Endodermal cell (in vitro differentiated cells): ENCODE results near the gene DUXA. TPM values are rescaled to one million over a fixed set of nuclear protein-coding genes. Genes with fewer than 3 reads are reported as not detected.

Experiments
- DNase-seq: peaks from one replicate; pipeline ENCODE4 v3.0.0-alpha.2; 2017
- H3K27ac ChIP-seq: 2 replicates; pipeline ENCODE4 v1.5.1; 2013; ENCODE audit warnings: mild to moderate bottlenecking, low read depth, low read length, moderate library complexity
- H3K27me3 ChIP-seq: 2 replicates; pipeline ENCODE4 v1.6.1; 2013; ENCODE audit warnings: mild to moderate bottlenecking, low read length, moderate library complexity; ENCODE audit not compliant: insufficient read depth, control insufficient read depth, poor library complexity, severe bottlenecking
- H3K36me3 ChIP-seq: 2 replicates; pipeline ENCODE4 v1.7.0; 2013; ENCODE audit warnings: mild to moderate bottlenecking, low read length, moderate library complexity; ENCODE audit not compliant: control insufficient read depth, insufficient read depth
- H3K4me1 ChIP-seq: one replicate; pipeline ENCODE4 v1.7.0; 2013; ENCODE audit warnings: low read length; ENCODE audit not compliant: control insufficient read depth, insufficient read depth
- H3K4me3 ChIP-seq: 2 replicates; pipeline ENCODE4 v1.5.1; 2013; ENCODE audit warnings: mild to moderate bottlenecking, low read length, moderate library complexity
- H3K9ac ChIP-seq: 2 replicates; pipeline ENCODE4 v1.6.1; 2013; ENCODE audit warnings: mild to moderate bottlenecking, low read length, moderate library complexity; ENCODE audit not compliant: poor library complexity, severe bottlenecking; ENCODE audit errors: extremely low read depth
- H3K9me3 ChIP-seq: 2 replicates; pipeline ENCODE4 v1.6.1; 2013; ENCODE audit warnings: mild to moderate bottlenecking, low read length, moderate library complexity; ENCODE audit not compliant: control insufficient read depth
- H3K27ac Mint-ChIP-seq: 2 replicates; pipeline ENCODE4 v1.8.0; 2020; ENCODE audit warnings: mixed read lengths
- H3K27me3 Mint-ChIP-seq: 2 replicates; pipeline ENCODE4 v1.8.0; 2021; ENCODE audit warnings: mild to moderate bottlenecking, mixed read lengths; ENCODE audit not compliant: insufficient read depth
- H3K36me3 Mint-ChIP-seq: 2 replicates; pipeline ENCODE4 v1.8.0; 2020; ENCODE audit warnings: low read depth, mixed read lengths
- H3K4me1 Mint-ChIP-seq: 2 replicates; pipeline ENCODE4 v1.8.0; 2020; ENCODE audit warnings: mixed read lengths
- H3K4me3 Mint-ChIP-seq: 2 replicates; pipeline ENCODE4 v1.8.0; 2020; ENCODE audit warnings: mild to moderate bottlenecking, moderate library complexity, mixed read lengths
- H3K9me3 Mint-ChIP-seq: 2 replicates; pipeline ENCODE4 v1.8.0; 2020; ENCODE audit warnings: mild to moderate bottlenecking, mixed read lengths
- WGBS, 2 experiments: methylation state at CpG; one replicate each; pipeline versions ENCODE4 v1.1.5 to v1.1.7; 2013; ENCODE audit warnings: missing lambda C conversion rate in 2 of 2, mixed read lengths in 1 of 2; ENCODE audit not compliant: insufficient coverage in 1 of 2, insufficient read length in 1 of 2; 5-methylcytosine and 5-hydroxymethylcytosine counted together
- total RNA-seq, 2 donors: library from RNA; stranded (reverse); fragmentation: NEBNext Ultra II Directional in 1 of 2; extraction: Animal tissue kit (Norgen Biotek cat#: 25700) in 1 of 2; gene quantifications; 2 replicates in 1 of 2; 3 replicates in 1 of 2; pipeline ENCODE4 v1.2.1, GENCODE V29; 2021
- TF ChIP-seq, protein P1 (sequence below): fragments of 200-600 bp; sonication (generic); conservative IDR thresholded peaks from 2 replicates; pipeline ENCODE4 v1.5.0; 2021; ENCODE audit warnings: antibody characterized with exemption, mild to moderate bottlenecking

Gene DUXA
- total RNA-seq, 2 donors from 2014 or later: not detected

DNA sequence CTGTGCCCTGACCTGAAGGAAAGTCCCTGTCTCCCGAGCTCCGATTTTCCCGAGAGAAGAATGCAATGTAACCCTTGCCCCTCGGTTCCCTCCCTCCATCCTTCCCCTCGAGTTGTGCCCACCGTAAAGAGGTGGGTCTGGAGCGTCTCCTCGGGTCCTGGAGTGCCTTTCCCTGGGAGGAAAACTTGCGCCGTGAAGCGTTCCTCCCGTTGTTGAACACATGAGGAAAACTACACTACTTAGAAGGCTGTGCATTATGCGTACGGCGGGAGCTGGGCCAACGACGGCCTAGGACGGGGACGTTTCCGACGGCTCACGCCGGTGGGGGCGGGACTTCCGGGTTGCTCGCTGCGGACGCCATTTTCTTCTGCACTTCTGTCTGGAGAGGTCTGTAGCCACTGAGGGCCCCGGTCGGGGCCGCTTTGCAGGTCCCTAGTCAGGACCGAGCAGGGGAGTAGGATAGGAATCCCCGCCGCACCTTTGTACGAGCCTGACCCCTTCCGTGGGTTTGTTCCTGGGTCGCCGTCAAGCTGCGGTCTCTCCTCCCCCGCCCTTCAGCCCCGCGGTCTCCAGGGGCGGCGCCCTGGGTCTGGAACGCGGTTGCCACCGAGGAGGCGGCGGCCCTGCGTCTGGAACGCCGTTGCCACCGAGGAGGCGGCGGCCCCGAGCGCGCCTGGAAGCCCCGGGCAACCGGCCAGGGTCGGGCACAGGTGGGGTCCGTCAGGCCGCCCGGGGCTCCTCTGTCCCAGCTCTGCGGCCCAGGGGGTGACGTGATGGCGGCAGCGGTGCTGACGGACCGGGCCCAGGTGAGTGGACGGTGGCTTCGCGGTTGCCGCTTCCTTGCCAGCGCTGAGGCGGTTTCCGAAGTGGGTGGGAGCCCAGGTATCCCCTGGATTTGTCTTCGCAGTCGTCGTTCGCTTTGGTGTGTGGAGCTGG is 24.1 kb upstream of the DUXA start, which contains the start of gene ZNF264:
ZNF264 (plus strand) TSS at position 360 of the 936 bp plus-strand sequence; CDS start at position 774, 414 bp downstream.
- H3K27me3 ChIP-seq: peaks cover 7% of the 10 kb centered on the region
- peaks cover 16% of the 10 kb centered on the region for H3K27me3 Mint-ChIP-seq
- peak; percentile 94 for DNase-seq
- H3K4me3 Mint-ChIP-seq: peak within 1 kb of the TSS; percentile 92
- peak within 1 kb of the TSS; percentile 87 for H3K9ac ChIP-seq
- peak within 1 kb of the TSS; percentile 87 for H3K27ac Mint-ChIP-seq
- peaks cover 36% of the 10 kb centered on the region for H3K36me3 ChIP-seq
- H3K4me3 ChIP-seq: peak within 1 kb of the TSS; percentile 94
- H3K27ac ChIP-seq: peak within 1 kb of the TSS; percentile 68
- peaks cover 15% of the 10 kb centered on the region for H3K4me1 Mint-ChIP-seq
- peaks cover 4% of the 10 kb centered on the region for H3K4me1 ChIP-seq
- peaks cover 41% of the 10 kb centered on the region for H3K9me3 ChIP-seq
- WGBS, 2 experiments: 4 to 7% methylated on average over 30 to 81 of the region's 81 CpGs
- TF ChIP-seq, protein P1, sequence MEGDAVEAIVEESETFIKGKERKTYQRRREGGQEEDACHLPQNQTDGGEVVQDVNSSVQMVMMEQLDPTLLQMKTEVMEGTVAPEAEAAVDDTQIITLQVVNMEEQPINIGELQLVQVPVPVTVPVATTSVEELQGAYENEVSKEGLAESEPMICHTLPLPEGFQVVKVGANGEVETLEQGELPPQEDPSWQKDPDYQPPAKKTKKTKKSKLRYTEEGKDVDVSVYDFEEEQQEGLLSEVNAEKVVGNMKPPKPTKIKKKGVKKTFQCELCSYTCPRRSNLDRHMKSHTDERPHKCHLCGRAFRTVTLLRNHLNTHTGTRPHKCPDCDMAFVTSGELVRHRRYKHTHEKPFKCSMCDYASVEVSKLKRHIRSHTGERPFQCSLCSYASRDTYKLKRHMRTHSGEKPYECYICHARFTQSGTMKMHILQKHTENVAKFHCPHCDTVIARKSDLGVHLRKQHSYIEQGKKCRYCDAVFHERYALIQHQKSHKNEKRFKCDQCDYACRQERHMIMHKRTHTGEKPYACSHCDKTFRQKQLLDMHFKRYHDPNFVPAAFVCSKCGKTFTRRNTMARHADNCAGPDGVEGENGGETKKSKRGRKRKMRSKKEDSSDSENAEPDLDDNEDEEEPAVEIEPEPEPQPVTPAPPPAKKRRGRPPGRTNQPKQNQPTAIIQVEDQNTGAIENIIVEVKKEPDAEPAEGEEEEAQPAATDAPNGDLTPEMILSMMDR: peak; percentile 26
- peaks cover 44% of the 10 kb centered on the region for H3K9me3 Mint-ChIP-seq
- peaks cover 40% of the 10 kb centered on the region for H3K36me3 Mint-ChIP-seq

DNA sequence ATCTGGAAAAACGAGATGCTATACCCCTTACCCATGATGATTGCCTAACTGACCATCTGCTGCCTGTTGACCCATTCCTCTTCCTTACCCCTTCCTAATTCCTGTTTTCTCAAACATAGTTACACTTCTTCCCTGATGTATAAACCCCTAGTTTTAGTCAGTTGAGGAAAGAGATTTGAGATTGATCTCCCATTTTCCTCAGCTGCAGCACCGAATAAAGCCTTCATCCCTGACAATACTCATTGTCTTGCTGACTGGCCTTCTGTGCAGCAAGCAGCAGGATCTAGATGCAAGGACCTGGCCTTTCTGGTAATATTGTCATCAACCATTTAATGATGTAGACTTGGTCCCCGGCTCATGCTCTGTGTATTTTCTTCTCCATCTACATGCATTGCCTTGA is 23.0 kb upstream of the DUXA start:
- 87 to 91% methylated on average over 3 of the region's 3 CpGs for WGBS, 2 experiments
- peak overlapping the region; percentile 94 for H3K4me3 ChIP-seq
- H3K9me3 ChIP-seq: peaks cover 41% of the 10 kb centered on the region
- Mint-ChIP-seq H3K27me3 (peaks cover 16% of the 10 kb centered on the region), H3K4me1 (peaks cover 15% of the 10 kb centered on the region), H3K36me3 (peaks cover 30% of the 10 kb centered on the region), H3K27ac (no peak overlapping the region), H3K4me3 (peak overlapping the region; percentile 92), H3K9me3 (peaks cover 55% of the 10 kb centered on the region)
- no peak overlapping the region for H3K27ac ChIP-seq
- no peak for DNase-seq
- H3K27me3 ChIP-seq: peaks cover 7% of the 10 kb centered on the region
- H3K36me3 ChIP-seq: peaks cover 26% of the 10 kb centered on the region
- H3K9ac ChIP-seq: no peak overlapping the region
- TF ChIP-seq, protein P1: no peak
- peaks cover 4% of the 10 kb centered on the region for H3K4me1 ChIP-seq

DNA sequence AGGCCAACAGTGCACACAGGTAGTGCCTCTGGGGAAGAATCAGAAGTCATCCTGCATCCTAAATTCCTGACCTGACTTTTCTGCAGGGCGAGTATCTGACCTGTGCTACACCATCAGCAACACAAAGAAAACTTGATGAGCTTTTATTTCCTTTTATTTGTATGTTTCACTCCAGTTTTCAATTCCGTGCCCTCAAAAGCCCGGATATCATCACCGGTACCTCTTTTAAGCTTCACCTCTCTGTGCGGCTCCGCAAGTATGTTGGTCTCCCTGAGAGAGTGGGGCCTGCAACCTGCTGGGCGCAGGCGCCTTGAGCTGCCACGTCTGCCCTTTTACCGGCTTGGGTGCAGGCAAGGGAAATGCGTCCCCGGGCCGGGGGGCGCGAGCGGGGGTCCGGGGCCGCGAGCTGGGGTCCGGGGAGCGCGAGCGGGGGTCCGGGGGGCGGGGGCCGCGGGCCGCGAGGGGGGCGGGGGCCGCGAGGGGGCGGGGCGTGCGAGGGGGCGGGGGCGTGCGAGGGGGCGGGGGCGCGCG is 4.3 kb upstream of the DUXA start:
- peak; percentile 79 for DNase-seq
- no peak overlapping the region for H3K4me3 ChIP-seq
- Mint-ChIP-seq H3K4me1 (peaks cover 2% of the 10 kb centered on the region), H3K27ac (peak overlapping the region; percentile 26), H3K36me3 (no peaks in the 10 kb centered on the region), H3K9me3 (peaks cover 51% of the 10 kb centered on the region), H3K4me3 (peak overlapping the region; percentile 60), H3K27me3 (peaks cover 9% of the 10 kb centered on the region)
- WGBS, 2 experiments: 65 to 81% methylated on average over 5 to 18 of the region's 42 CpGs
- H3K9ac ChIP-seq: no peak overlapping the region
- no peaks in the 10 kb centered on the region for H3K27me3 ChIP-seq
- H3K27ac ChIP-seq: no peak overlapping the region
- H3K9me3 ChIP-seq: peaks cover 20% of the 10 kb centered on the region
- H3K4me1 ChIP-seq: no peaks in the 10 kb centered on the region
- TF ChIP-seq, protein P1: no peak
- H3K36me3 ChIP-seq: no peaks in the 10 kb centered on the region
